ENCODE measurements around the gene DHRS1. TPM values are rescaled to one million over a fixed set of nuclear protein-coding genes. Genes with fewer than 3 reads are reported as not detected.
"Not testable (repeated sequence)": the region's sequence is repeated elsewhere in the genome, so short reads cannot be mapped to it uniquely, and the experiment has no call there.

The DHRS1 gene
- total and polyA plus RNA-seq, 9 of the 15 experiments (the other 6 are each of a cell fraction or from before 2014, with no cell fraction given), result 7.3 to 33.6 (median 13.3) TPM

- Histone ChIP-seq H3K9ac (ENCODE audit: insufficient read depth in 1 of 2, low read depth in 2 of 2, low read length in 2 of 2) (no peak overlapping the region), H3K79me2 (ENCODE audit: control insufficient read depth, insufficient read depth, low read length) (peaks cover 3% of the 10 kb centered on the region; the same call in 2 of the 3 replicates), H3K4me2 (ENCODE audit: insufficient read depth, low read length) (no peak overlapping the region), H3K36me3 (ENCODE audit: control insufficient read depth, insufficient read depth, low read length) (no peaks in the 10 kb centered on the region; the same call in 2 of the 3 replicates), H2AFZ (ENCODE audit: low read depth, low read length) (no peak overlapping the region), H3K9me1 (ENCODE audit: control insufficient read depth, insufficient read depth, low read length) (no peaks in the 10 kb centered on the region), H3K27ac (ENCODE audit: extremely low read depth, low read depth, low read length) (no peak overlapping the region), H4K20me1 (replicated peaks; ENCODE audit: control insufficient read depth, insufficient read depth, low read length) (no peaks in the 10 kb centered on the region; the same call in 1 of the 2 replicates), H3K9me3 (replicated peaks; ENCODE audit: control insufficient read depth, insufficient read depth, low read depth, low read length) (no peaks in the 10 kb centered on the region), H3K27me3 (ENCODE audit: control insufficient read depth in 2 of 2, insufficient read depth in 2 of 2, low read length in 2 of 2) (no peaks in the 10 kb centered on the region), H3K4me3 (no peak overlapping the region), H3K4me1 (replicated peaks in 1 of 2; ENCODE audit: control insufficient read depth in 2 of 2, insufficient read depth in 2 of 2, low read length in 2 of 2) (peaks cover 9 to 10% of the 10 kb centered on the region in 2 experiments; a peak in 4 of 5 replicates)
- no peak for FAIRE-seq
- ChIA-PET CTCF (ENCODE audit: low intra/inter-chr PET ratio) (interaction anchor here (0.6 kb wide), 1 partner anchor 84 kb away, joined by 4 read pairs; no protein-coding TSS in a partner anchor), POLR2A (interaction anchor here (0.9 to 1.1 kb wide), 2 partner anchors 17 to 25 kb away, joined by 3 to 5 read pairs; partner anchors contain the start of gene RABGGTA)
- ATAC-seq, result no peak
- BruUV-seq (replicated peaks), result no TSS peak
- intact Hi-C loops (cut with micrococcal nuclease) (no loop called here), in situ Hi-C loops (cut with MboI) (loop anchor here (10.0 kb wide), 1 partner anchor 188 kb away; no protein-coding TSS in a partner anchor)
- TF ChIP-seq C11orf30 (IDR thresholded peaks at IDR 0.05; ENCODE audit: low read depth) (0 out of 2 replicates have a peak, but pooled peaks have one; percentile 24), SREBF2 (CRISPR knock-in tag; IDR thresholded peaks at IDR 0.05) (no peak), GTF2B (IDR thresholded peaks at IDR 0.05; ENCODE audit: extremely low read depth, insufficient read length) (no peak), ZNF316 (IDR thresholded peaks at IDR 0.05) (peak; percentile 25; the same call in 1 of the 2 replicates)
- no CpG with 5 or more reads among the region's 3 CpGs for WGBS (ENCODE audit: insufficient coverage, low coverage, missing lambda C conversion rate)
- DNase-seq (ENCODE audit: extremely low read depth in 1 of 4, low spot score in 3 of 4), result no peak
These were observed 52.8 kb downstream of the DHRS1 start for GRCh38 chr14:24246765-24247212.

- BruUV-seq (replicated peaks); H3K36me3 ChIP-seq (ENCODE audit: control insufficient read depth, insufficient read depth, low read length); H3K9me1 ChIP-seq (ENCODE audit: control insufficient read depth, insufficient read depth, low read length); CTCF ChIA-PET (ENCODE audit: low intra/inter-chr PET ratio); H3K27ac ChIP-seq (ENCODE audit: extremely low read depth, low read depth, low read length); H2AFZ ChIP-seq (ENCODE audit: low read depth, low read length); FAIRE-seq; DNase-seq (ENCODE audit: extremely low read depth in 1 of 4, low spot score in 3 of 4); ATAC-seq; intact Hi-C loops (cut with micrococcal nuclease); H3K27me3 ChIP-seq (ENCODE audit: control insufficient read depth in 2 of 2, insufficient read depth in 2 of 2, low read length in 2 of 2); H3K4me3 ChIP-seq; H4K20me1 ChIP-seq (replicated peaks; ENCODE audit: control insufficient read depth, insufficient read depth, low read length); H3K9ac ChIP-seq (ENCODE audit: insufficient read depth in 1 of 2, low read depth in 2 of 2, low read length in 2 of 2); H3K4me2 ChIP-seq (ENCODE audit: insufficient read depth, low read length); H3K9me3 ChIP-seq (replicated peaks; ENCODE audit: control insufficient read depth, insufficient read depth, low read depth, low read length): not testable (repeated sequence)
- Histone ChIP-seq H3K4me1 (replicated peaks in 1 of 2; ENCODE audit: control insufficient read depth in 2 of 2, insufficient read depth in 2 of 2, low read length in 2 of 2) (peaks cover 13 to 15% of the 10 kb centered on the region in 2 experiments; a peak in 4 of 5 replicates), H3K79me2 (ENCODE audit: control insufficient read depth, insufficient read depth, low read length) (peaks cover 10% of the 10 kb centered on the region; the same call in 2 of the 3 replicates)
- 70% methylated on average over 9 of the region's 11 CpGs for WGBS (ENCODE audit: insufficient coverage, low coverage, missing lambda C conversion rate)
- in situ Hi-C loops (cut with MboI), result loop anchor here (10.0 kb wide), 1 partner anchor 189 kb away; no protein-coding TSS in a partner anchor
- POLR2A ChIA-PET, result interaction anchor here (0.9 kb wide), 1 partner anchor 52 kb away, joined by 3 read pairs; no protein-coding TSS in a partner anchor
These were observed 54.2 kb downstream of the DHRS1 start for GRCh38 chr14:24245350-24245749.

Data from K562 (cell line).